Naive thymus-derived CD4-positive, alpha-beta T cell (primary cell): ENCODE data around the gene ALDH1A2. TPM values are rescaled to one million over a fixed set of nuclear protein-coding genes. Genes with fewer than 3 reads are reported as not detected.

Experiments used
- ATAC-seq: fragments of 150-1000 bp; cut with Tn5 transposase; 2 replicates; pipeline ENCODE4 v1.10.0; 2021; ENCODE audit warnings: mild to moderate bottlenecking, moderate library complexity
- CTCF ChIA-PET: fragments of 350-600 bp; sonication (Branson Sonifier 250); formaldehyde crosslinking; loops from one replicate; lab custom pipeline; 2021; ENCODE audit warnings: antibody characterized with exemption; lab: Charles Lee
- POLR2A ChIA-PET: fragments of 350-600 bp; sonication (Branson Sonifier 250); formaldehyde crosslinking; loops from one replicate; lab custom pipeline; 2021; ENCODE audit warnings: antibody characterized with exemption, inconsistent platforms; lab: Charles Lee
- DNase-seq, 9 donors: peaks; one replicate each; pipeline versions ENCODE4 v3.0.0 to v3.0.0-alpha.2; 2020 to 2022; ENCODE audit warnings: mixed read lengths in 1 of 9
- H3K27ac ChIP-seq: one replicate; pipeline ENCODE4 v1.7.0; 2013; ENCODE audit warnings: mild to moderate bottlenecking, low read depth, low read length, moderate library complexity
- H3K27me3 ChIP-seq, 2 donors: one replicate each; pipeline ENCODE4 v1.7.0; 2013; ENCODE audit warnings: low read length in 2 of 2, mild to moderate bottlenecking in 2 of 2, moderate library complexity in 2 of 2; ENCODE audit not compliant: control insufficient read depth in 2 of 2, insufficient read depth in 2 of 2
- H3K36me3 ChIP-seq, 3 experiments: 1 replicate in 2 of 3; 2 replicates in 1 of 3; pipeline ENCODE4 v1.7.0; 2013; ENCODE audit warnings: low read length in 3 of 3, mild to moderate bottlenecking in 3 of 3, moderate library complexity in 1 of 3; ENCODE audit not compliant: insufficient read depth in 3 of 3, control insufficient read depth in 2 of 3
- H3K4me1 ChIP-seq, 2 donors: one replicate each; pipeline ENCODE4 v1.7.0; 2013; ENCODE audit warnings: low read length in 2 of 2, mild to moderate bottlenecking in 2 of 2, moderate library complexity in 1 of 2; ENCODE audit not compliant: control insufficient read depth in 2 of 2, insufficient read depth in 2 of 2
- H3K4me3 ChIP-seq: 2 replicates; pipeline ENCODE4 v1.7.0; 2013; ENCODE audit warnings: mild to moderate bottlenecking, low read length
- H3K9me3 ChIP-seq, 3 experiments: 1 replicate in 2 of 3; 2 replicates in 1 of 3; pipeline ENCODE4 v1.7.0; 2013; ENCODE audit warnings: low read length in 3 of 3; ENCODE audit not compliant: control insufficient read depth in 2 of 3
- H3K27ac Mint-ChIP-seq, 9 donors: one replicate each; pipeline ENCODE4 v1.8.0; 2020 to 2022; ENCODE audit warnings: mixed read lengths in 9 of 9, mild to moderate bottlenecking in 8 of 9, moderate library complexity in 5 of 9, inconsistent platforms in 2 of 9
- H3K27me3 Mint-ChIP-seq, 5 donors: one replicate each; pipeline ENCODE4 v1.8.0; 2021 to 2022; ENCODE audit warnings: mixed read lengths in 5 of 5, mild to moderate bottlenecking in 1 of 5
- H3K36me3 Mint-ChIP-seq, 5 donors: one replicate each; pipeline ENCODE4 v1.8.0; 2020 to 2022; ENCODE audit warnings: mixed read lengths in 5 of 5, mild to moderate bottlenecking in 3 of 5, inconsistent platforms in 1 of 5
- H3K4me1 Mint-ChIP-seq, 7 donors: one replicate each; pipeline ENCODE4 v1.8.0; 2020 to 2022; ENCODE audit warnings: mixed read lengths in 7 of 7, mild to moderate bottlenecking in 3 of 7, inconsistent platforms in 1 of 7
- H3K4me3 Mint-ChIP-seq, 10 donors: one replicate each; pipeline ENCODE4 v1.8.0; 2020 to 2022; ENCODE audit warnings: mild to moderate bottlenecking in 10 of 10, mixed read lengths in 10 of 10, moderate library complexity in 6 of 10, inconsistent platforms in 2 of 10
- H3K9me3 Mint-ChIP-seq, 11 donors: one replicate each; pipeline ENCODE4 v1.8.0; 2020 to 2022; ENCODE audit warnings: mixed read lengths in 11 of 11, mild to moderate bottlenecking in 4 of 11, inconsistent platforms in 1 of 11, moderate library complexity in 1 of 11
- intact Hi-C, 2 donors: fragments of 100-400 bp; cut with micrococcal nuclease; formaldehyde crosslinking; loops; one replicate each; pipeline ENCODE4 v1.15.1; 2023
- polyA plus RNA-seq, 2 donors: library from polyadenylated mRNA; unstranded; fragments of 300-500 nt; fragmentation: Illumina TruSeq; gene quantifications; one replicate each; pipeline ENCODE4 v1.2.3, GENCODE V29; 2021
- total RNA-seq, 6 experiments: library from RNA in 5 of 6; stranded (reverse) in 5 of 6; gene quantifications; 1 replicate in 5 of 6; 2 replicates in 1 of 6; pipeline ENCODE4 v1.2.3 and lab custom pipeline; 2021 to 2026

Gene ALDH1A2
- total and polyA plus RNA-seq, 7 experiments from 2014 or later, result 1.7 TPM; not detected in 6

DNA sequence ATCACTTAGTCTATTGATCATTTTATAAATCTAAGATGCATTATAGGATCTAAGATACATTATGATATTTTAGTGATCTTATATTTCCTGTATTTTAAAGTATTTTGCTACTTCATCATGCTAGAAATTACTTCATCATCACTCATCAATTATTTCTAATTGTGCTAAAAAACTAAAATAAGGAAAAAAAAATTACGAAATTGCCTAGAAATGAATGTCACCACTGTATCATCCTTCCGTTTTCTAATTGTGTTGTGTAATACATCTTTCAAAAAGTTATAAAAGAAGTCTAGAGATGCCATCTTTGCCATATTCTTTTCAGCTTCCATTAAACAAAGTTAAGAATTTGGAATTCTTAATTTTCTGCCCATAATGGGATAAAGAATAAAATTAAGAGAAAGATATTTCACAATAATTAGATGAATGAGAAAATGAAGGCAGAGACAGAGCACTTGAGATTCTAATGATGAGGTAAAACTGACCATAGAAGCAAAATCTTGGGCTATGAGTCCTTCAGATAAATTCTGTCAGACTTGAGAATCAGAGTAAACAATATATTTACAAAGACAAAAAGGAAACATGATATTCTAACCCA, 48.8 kb downstream of the ALDH1A2 start:
- POLR2A ChIA-PET, result no interaction called here
- Histone ChIP-seq H3K36me3 (no peaks in the 10 kb centered on the region), H3K27ac (no peak overlapping the region), H3K4me3 (no peak overlapping the region), H3K9me3 (peaks cover 0 to 3% (median 0%) of the 10 kb centered on the region in 3 experiments), H3K27me3 (no peaks in the 10 kb centered on the region), H3K4me1 (no peaks in the 10 kb centered on the region)
- no peaks in the 10 kb centered on the region for H3K36me3 Mint-ChIP-seq
- H3K4me1 Mint-ChIP-seq, result no peaks in the 10 kb centered on the region
- ATAC-seq (no peak), DNase-seq (no peak)
- H3K9me3 Mint-ChIP-seq, result peaks cover 0 to 10% (median under 1%) of the 10 kb centered on the region in 11 donors
- no peak overlapping the region for H3K27ac Mint-ChIP-seq
- H3K27me3 Mint-ChIP-seq, result peaks cover 30 to 62% (median 37%) of the 10 kb centered on the region in 5 donors
- CTCF ChIA-PET, result no interaction called here
- intact Hi-C loops, result no loop called here
- H3K4me3 Mint-ChIP-seq, result no peak overlapping the region

- Histone ChIP-seq H3K27me3 (no peaks in the 10 kb centered on the region), H3K36me3 (no peaks in the 10 kb centered on the region), H3K27ac (no peak overlapping the region), H3K4me3 (no peak overlapping the region), H3K4me1 (no peaks in the 10 kb centered on the region), H3K9me3 (no peaks in the 10 kb centered on the region)
- intact Hi-C loops, result no loop called here
- Mint-ChIP-seq H3K9me3 (peaks cover 0 to 3% (median 0%) of the 10 kb centered on the region in 11 donors), H3K4me1 (no peaks in the 10 kb centered on the region), H3K36me3 (no peaks in the 10 kb centered on the region), H3K27ac (no peak overlapping the region), H3K4me3 (no peak overlapping the region), H3K27me3 (peaks cover 24 to 57% (median 35%) of the 10 kb centered on the region in 5 donors)
- no peak for DNase-seq
- no peak for ATAC-seq
- POLR2A ChIA-PET, result no interaction called here
- CTCF ChIA-PET, result no interaction called here
These were observed 49.9 kb downstream of the ALDH1A2 start for GRCh38 chr15:58015565-58015964.

DNA sequence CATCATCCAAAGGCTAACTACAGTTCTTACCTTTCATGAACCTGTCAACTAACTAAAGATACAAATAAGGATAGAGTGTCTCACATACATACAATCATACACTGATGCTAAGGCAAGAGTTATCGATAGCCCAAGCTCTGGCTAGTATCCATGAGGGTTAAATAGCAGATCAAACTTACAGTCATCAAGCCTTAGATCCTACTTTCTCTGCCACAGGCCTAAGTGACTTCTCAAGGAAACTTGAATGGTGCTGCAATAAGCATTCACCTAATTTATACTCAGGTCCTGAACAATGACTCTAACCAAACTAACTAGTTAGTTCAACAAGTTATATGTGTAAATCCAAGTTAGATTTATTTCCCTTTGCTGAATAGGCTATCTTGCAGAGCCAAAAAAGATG, 51.0 kb downstream of the ALDH1A2 start:
- H3K27ac ChIP-seq, result no peak overlapping the region
- Mint-ChIP-seq H3K4me3 (no peak overlapping the region), H3K27ac (no peak overlapping the region), H3K4me1 (no peaks in the 10 kb centered on the region), H3K27me3 (peaks cover 25 to 52% (median 34%) of the 10 kb centered on the region in 5 donors), H3K9me3 (peaks cover 0 to 2% (median 0%) of the 10 kb centered on the region in 11 donors), H3K36me3 (no peaks in the 10 kb centered on the region)
- no peaks in the 10 kb centered on the region for H3K9me3 ChIP-seq
- ChIA-PET CTCF (no interaction called here), POLR2A (no interaction called here)
- intact Hi-C loops, result no loop called here
- DNase-seq, result no peak
- H3K4me3 ChIP-seq, result no peak overlapping the region
- H3K4me1 ChIP-seq, result no peaks in the 10 kb centered on the region
- H3K27me3 ChIP-seq, result no peaks in the 10 kb centered on the region
- ATAC-seq, result no peak
- H3K36me3 ChIP-seq, result no peaks in the 10 kb centered on the region

DNA sequence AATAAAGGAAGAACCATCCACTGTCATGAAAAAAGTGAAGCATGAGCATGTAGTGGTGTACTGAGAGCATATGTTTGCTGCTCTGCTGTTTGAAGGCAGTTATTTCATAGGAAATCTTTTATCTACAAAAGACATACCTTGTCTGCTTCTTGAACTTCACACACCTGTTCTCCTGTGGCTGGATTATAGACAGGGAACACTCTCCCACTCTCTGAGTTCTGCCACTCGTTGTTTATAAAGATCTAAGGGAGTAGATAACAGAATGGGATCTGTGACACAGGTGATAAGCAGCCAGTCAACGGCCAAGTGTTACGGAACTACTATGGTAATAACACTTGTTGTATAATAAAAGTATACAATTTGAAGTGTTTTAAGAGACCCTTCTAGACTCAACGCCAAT, 51.5 kb downstream of the ALDH1A2 start:
- Mint-ChIP-seq H3K9me3 (peaks cover 0 to 2% (median 0%) of the 10 kb centered on the region in 11 donors), H3K27ac (no peak overlapping the region), H3K4me1 (no peaks in the 10 kb centered on the region), H3K27me3 (peaks cover 29 to 52% (median 33%) of the 10 kb centered on the region in 5 donors), H3K36me3 (no peaks in the 10 kb centered on the region), H3K4me3 (no peak overlapping the region)
- ATAC-seq (no peak), DNase-seq (no peak)
- H3K27ac ChIP-seq, result no peak overlapping the region
- no peak overlapping the region for H3K4me3 ChIP-seq
- no peaks in the 10 kb centered on the region for H3K9me3 ChIP-seq
- POLR2A ChIA-PET, result no interaction called here
- intact Hi-C loops, result no loop called here
- no peaks in the 10 kb centered on the region for H3K27me3 ChIP-seq
- H3K36me3 ChIP-seq, result no peaks in the 10 kb centered on the region
- CTCF ChIA-PET, result no interaction called here
- H3K4me1 ChIP-seq, result no peaks in the 10 kb centered on the region

- no peak overlapping the region for H3K27ac Mint-ChIP-seq
- peaks cover 0 to 12% (median 0%) of the 10 kb centered on the region in 11 donors for H3K9me3 Mint-ChIP-seq
- peaks cover 24 to 46% (median 34%) of the 10 kb centered on the region in 5 donors for H3K27me3 Mint-ChIP-seq
- Histone ChIP-seq H3K4me1 (no peaks in the 10 kb centered on the region), H3K27ac (no peak overlapping the region), H3K36me3 (no peaks in the 10 kb centered on the region), H3K9me3 (no peaks in the 10 kb centered on the region), H3K27me3 (no peaks in the 10 kb centered on the region), H3K4me3 (no peak overlapping the region)
- DNase-seq (no peak), ATAC-seq (no peak)
- POLR2A ChIA-PET, result no interaction called here
- CTCF ChIA-PET, result no interaction called here
- H3K4me3 Mint-ChIP-seq, result no peak overlapping the region
- H3K4me1 Mint-ChIP-seq, result no peaks in the 10 kb centered on the region
- intact Hi-C loops, result no loop called here
- H3K36me3 Mint-ChIP-seq, result no peaks in the 10 kb centered on the region
These were observed 54.5 kb downstream of the ALDH1A2 start for GRCh38 chr15:58010983-58011382.

GRCh38 chr15:58003810-58004209, 61.7 kb downstream of the ALDH1A2 start:
- intact Hi-C loops, result no loop called here
- H3K9me3 Mint-ChIP-seq, result peaks cover 0 to 16% (median 4%) of the 10 kb centered on the region in 11 donors
- H3K27ac Mint-ChIP-seq, result no peak overlapping the region
- ATAC-seq, result no peak
- no peaks in the 10 kb centered on the region for H3K27me3 ChIP-seq
- H3K4me1 Mint-ChIP-seq, result peaks cover 0 to 1% (median 0%) of the 10 kb centered on the region in 7 donors
- no peaks in the 10 kb centered on the region for H3K36me3 Mint-ChIP-seq
- H3K4me3 Mint-ChIP-seq, result no peak overlapping the region
- H3K4me3 ChIP-seq, result no peak overlapping the region
- H3K4me1 ChIP-seq, result no peaks in the 10 kb centered on the region
- POLR2A ChIA-PET, result no interaction called here
- no peak overlapping the region for H3K27ac ChIP-seq
- CTCF ChIA-PET, result no interaction called here
- no peaks in the 10 kb centered on the region for H3K36me3 ChIP-seq
- peaks cover 26 to 35% (median 31%) of the 10 kb centered on the region in 5 donors for H3K27me3 Mint-ChIP-seq
- no peak for DNase-seq
- no peaks in the 10 kb centered on the region for H3K9me3 ChIP-seq
